GM21786 (cell line): ENCODE data around the gene JARID2.

Experiments used
- ATAC-seq: cut with Tn5 transposase; IDR thresholded peaks from one replicate; pipeline ENCODE4 v1.9.1; 2021; ENCODE audit not compliant: unreplicated experiment

The JARID2 gene

DNA sequence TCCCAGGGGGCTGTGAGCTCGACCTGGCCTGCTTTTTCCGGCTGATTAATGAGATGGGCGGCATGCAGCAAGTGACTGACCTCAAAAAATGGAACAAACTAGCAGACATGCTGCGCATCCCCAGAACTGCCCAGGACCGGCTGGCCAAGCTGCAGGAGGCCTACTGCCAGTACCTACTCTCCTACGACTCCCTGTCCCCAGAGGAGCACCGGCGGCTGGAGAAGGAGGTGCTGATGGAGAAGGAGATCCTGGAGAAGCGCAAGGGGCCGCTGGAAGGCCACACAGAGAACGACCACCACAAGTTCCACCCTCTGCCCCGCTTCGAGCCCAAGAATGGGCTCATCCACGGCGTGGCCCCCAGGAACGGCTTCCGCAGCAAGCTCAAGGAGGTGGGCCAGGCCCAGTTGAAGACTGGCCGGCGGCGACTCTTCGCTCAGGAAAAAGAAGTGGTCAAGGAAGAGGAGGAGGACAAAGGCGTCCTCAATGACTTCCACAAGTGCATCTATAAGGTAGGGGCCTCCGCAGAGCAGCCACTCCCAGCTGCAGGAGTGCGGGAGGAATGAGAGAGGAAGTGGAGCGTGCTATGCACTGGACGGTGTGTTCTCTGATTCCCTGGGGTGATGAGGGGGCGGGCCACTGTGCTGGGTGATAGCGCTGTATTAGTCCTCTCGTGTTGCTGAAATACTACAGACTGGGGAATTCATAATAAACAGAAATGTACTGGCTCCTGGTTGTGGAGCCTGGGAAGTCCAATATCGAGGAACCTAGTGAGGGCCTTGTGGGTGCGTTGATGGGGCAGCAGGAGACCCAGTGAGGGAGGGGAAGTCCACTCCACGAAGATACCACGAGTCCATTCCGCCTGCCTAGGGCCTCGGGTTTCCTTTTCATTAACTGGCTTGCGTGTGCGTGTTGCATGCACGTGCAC, 255.3 kb downstream of the JARID2 start:
- no peak for ATAC-seq

DNA sequence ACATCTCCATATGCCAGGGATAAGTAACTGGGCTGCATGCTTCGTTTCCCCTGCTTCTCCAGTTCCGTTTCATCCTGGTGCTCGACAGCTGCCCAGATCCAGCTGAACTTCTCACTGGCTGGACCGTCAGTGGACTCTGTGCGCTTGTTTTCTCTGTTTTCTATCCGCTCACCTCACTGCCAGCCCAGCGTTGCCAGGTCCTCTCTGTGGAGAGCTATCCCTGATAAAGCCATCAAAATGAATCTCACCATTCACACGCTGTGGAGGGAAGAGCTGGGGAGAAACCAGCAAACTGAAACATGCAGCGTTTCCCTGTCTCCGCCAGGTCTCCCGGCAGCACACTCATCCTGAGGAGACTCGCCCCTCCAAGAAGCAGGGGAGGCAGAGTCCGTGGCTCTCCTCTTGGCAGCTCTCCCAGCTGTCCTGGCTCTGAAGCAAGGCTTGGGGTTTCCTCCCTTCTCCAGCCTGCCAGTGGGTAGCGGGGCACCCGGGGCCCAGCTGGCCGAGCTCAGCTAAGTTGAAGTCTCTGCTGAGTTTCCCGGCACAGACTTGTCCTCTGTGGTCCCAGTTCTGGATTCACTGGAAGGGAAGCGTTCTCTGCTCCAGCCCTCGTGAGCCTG, 256.1 kb downstream of the JARID2 start:
- no peak for ATAC-seq

DNA sequence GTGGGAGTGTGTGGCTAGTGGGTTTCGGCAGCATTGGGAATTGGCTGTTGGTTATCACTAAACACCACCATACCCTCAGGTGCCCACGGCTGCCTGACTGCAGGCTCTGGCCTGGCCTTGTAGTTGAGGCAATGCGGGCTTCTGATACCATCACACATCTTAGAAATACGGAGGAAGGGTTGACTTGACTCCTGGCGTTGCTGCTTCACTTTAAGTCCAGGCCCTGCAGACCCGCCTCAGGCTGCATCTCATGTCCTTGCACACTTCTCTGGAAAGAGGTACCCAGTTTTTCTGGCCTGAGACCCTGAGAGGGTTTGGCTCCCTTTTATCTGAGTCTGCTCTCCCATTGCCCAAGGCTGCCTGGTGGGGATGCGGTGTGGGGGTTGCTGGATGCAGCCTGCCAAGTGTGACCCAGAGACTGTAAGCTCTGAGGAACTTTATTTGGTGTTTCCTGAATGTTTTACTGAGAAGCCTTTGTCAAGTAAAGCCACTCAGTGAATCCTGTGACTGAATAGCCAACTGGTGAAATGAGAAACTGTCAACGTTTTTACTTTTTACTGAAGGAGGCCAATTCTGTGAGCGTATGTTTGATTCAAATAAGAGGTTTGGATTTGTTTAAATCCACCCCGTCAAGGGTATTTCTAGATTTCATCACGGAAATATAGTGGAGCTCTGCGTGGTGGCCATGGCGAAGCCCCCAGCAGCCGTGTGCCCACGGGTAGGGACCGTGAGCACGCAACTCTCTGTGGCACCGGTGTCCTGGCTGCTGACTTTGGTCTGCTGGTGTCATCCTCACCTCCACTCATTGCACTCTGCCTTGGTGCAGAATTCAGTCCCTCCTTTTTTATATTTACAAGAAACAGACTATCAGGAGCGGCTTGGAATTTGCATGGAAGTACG, 256.8 kb downstream of the JARID2 start:
- no peak for ATAC-seq

DNA sequence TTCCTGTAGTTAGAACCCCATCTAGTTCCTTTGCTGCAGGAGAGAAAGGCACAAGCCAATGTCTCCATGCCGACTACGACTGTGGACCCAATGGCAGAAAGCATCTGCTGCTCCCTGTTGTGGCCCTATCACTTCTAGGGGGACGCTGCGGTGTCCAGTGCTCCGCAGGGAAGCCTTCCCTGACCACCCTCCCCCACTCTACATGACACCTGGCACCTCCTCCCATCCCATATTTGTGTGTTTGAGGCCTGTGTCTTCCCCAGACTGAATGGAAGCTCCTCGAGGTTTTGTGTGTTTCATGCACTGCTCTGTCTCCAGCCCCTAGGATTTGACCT, 257.4 kb downstream of the JARID2 start:
- no peak for ATAC-seq

DNA sequence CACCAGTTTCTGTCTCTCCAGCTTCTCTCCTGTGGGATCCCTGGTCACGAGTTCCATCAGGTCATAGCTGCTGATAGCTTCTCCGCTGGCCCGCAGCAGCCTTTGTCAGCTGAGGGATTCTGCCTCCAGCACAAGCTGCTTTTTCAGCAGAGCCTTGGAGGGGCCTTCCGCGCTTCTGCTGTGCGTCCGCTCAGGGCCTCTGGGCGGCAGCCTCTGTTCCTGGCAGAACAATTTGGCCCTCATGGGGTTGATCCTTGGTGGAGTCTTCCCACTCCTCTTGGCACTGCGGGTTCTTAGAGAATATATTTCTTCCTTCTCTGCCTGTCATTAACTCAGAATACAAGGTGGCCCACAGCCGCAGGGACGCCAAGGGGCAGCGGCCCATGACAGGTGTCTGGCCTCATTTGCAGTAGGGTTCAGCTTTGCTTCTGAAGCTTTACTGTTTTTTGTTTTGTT, 258.2 kb downstream of the JARID2 start:
- ATAC-seq = no peak

DNA sequence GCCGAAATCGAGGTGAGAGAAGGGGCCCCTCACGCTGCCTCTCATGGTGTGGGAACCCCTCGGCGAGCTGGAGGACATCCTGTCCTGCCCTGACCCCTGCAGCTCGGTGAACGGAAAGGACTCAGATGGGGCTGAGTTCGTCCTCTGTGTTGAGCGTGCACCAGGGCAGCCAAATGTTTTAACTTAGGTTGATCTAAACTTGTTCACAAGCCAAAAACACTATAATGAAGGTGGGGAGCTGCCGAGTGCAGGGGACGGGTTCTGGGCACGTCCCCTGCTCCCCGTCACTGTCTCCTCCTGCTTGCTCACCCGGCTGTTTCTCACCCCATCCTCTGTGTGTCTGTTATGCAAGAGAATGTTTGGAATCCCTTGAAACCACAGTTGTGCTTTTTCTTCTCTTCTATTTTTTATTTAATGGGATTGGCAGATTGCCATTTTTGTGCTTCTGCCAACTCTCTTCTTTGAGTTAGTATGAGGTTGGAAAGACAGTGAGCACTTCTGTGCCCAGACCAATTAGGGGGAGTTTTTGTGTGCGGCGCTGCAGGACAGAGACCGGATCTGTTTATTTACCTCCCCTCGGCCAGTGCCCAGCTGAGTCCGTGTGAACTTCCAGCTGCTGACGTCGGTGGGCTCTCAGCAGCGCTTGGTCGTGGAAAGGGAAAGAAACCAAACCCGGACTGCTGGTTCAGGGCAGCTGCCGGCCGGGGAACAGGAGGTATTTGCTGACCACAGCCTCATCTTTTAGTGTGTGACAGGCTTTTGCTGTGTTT, 258.9 kb downstream of the JARID2 start:
- no peak for ATAC-seq

DNA sequence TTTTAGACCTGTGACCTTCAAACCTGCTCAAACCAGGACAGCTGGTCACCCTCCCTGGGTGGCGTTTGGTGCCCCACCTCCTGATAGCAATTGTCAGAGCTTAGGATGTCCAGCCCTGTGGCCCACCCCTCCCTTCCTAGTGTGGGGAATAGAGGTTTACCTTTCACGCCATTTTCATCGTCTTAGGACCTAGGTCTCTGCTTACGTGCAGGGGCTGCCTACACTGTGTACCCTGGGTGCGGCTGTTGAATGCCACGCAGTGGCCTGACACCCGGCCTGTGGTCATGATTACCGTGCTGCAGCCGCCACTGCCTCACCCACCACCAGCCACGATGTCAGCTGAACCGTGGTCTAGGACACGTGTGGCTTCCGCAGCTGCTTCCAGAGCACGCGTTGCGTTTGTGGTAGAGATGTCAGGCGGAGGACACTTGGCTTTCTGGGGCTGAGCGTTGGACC, 259.6 kb downstream of the JARID2 start:
- ATAC-seq = no peak

DNA sequence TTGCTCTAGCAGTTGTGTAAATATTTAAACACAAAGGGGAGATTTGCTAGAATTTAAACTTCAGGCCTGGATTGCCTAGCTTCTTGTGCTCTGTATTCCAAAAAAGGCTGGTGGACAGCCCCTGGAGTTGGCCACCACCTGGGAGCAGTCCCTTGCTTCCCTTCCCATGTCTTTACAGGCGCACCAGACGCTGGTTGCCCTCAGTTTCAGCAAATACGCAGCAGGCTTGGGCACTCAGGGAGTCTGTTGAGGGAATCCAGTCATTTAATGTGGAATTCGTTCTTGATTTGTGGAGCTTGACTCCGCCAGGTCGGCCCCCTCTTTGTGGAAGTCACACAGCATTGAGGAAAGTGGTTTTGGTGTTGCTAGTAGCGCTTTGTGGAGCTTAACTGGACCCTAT, 260.2 kb downstream of the JARID2 start:
- ATAC-seq = no peak

DNA sequence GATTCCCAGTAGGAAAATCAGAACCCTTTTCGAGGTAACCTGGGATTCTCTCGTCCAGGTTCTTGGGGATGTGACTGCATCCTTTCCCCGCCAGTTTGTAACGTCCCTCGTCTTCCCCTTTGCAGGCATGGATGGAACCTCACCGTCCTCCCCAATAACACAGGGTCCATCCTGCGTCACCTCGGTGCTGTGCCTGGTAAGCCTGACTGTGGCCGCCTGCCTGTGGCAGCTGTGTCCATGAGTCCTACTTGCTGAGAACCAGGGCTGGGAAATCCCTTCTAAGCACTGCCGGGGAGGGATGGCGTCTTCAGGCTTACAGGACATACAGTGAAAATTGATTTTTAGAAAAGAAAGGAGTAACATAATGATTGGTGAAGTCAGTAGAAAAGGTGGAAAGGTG, 261.4 kb downstream of the JARID2 start:
- ATAC-seq = no peak

DNA sequence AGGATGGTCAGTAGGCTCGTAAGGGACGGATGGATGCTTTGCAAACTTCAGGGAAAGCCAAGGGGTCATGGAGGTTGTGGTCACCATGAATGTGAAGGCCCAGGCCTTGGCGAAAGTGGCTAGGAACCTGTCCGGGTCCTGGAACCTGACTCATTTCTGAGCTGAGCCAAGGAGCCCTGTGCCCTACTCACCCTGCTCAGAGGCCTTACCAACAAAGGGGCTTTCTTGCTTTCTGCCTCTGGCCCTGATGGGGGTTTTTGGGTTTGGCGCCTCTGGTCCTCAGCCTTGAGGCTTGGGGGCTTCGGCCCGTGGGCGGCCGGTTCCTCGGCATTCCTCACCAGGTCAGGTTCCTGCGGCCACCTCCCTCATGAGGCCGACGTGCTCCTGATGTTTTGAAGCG, 261.9 kb downstream of the JARID2 start:
- no peak for ATAC-seq

DNA sequence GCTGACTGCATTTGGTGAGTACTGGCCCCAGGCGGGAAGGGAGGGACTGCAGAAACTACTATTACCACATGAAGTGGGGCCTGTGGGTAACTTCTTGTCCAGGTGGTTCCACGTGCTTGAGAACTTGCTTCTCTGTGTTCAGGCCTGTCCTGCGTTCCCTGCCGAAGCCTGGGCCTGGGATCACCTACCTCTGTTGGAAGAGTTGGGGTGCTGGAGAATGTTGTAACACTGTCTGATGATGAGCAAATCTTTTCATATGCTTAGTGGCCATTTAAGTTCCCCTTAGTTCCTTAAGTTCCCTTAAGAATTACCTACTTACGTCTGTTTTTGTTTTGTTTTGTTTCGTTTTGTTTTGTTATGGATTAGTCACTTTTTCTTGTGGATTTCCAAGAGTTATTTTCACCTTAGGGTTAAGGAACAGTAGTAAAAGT, 262.6 kb downstream of the JARID2 start:
- no peak for ATAC-seq

DNA sequence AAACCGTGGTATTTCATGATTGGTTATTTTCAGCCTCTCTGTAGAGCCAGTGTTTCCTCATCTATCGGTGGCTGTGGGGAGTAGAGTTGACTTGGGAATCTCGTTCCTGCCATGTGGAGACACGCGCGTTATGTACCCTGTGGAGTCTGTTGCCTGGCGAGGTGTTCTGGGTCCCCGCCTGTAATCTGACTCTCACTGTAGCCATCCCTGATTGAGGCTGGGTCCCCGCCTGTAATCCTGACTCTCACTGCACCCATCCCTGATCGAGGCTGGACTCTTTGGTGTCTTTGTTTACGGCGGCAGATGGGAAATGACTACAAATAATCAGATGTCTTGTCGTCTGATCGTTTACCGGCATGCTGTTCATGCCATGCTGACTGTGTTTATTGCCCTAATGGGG, 263.1 kb downstream of the JARID2 start:
- no peak for ATAC-seq

DNA sequence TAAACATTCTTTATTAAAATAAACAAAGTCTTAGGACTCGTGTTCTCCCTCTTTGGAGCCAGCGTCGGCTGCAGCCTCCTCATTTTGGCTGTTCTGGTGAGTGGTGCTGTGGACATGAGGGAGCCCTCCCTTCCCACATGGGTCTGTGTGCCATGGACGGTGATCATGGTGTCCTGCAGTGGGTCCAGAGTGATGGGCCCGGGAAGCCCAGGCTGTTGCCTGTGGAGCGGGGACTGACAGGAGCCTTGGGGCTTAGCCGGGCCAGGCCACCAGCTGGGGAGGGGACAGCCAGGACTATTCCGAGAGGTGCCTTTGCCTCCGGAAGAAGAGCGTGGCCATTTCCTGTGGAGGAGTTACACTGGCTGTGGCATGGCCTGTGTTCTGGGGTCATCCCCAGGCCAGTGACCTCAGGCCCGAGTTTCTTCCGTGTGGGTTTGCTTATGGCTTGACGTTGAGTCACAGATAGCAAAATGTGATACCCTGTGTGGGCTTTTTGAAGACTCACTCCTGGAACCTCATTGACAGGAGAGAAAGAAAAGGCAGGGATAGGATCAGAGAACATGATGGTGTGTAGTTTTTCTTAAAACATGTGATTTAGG, 263.6 kb downstream of the JARID2 start:
- no peak for ATAC-seq

DNA sequence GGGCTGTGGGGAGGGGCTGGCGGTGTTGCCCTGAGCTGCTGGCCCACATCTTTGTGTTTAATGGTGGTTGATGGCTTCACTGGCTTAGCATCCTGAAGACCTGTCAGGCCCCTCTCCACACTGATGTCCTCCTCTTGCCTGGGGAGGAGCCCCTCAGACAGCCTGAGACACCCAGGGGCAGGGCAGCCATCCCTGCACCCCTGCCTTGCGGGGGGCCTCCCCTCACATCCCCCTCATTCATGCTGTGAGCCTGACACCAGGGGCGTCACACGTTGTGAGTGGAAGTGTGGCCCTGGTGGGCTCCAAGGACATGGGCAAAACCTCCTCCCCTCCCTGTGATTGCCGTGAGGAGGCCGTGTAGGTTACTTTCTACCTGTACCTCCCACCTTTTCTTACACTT, 264.3 kb downstream of the JARID2 start:
- ATAC-seq = no peak

DNA sequence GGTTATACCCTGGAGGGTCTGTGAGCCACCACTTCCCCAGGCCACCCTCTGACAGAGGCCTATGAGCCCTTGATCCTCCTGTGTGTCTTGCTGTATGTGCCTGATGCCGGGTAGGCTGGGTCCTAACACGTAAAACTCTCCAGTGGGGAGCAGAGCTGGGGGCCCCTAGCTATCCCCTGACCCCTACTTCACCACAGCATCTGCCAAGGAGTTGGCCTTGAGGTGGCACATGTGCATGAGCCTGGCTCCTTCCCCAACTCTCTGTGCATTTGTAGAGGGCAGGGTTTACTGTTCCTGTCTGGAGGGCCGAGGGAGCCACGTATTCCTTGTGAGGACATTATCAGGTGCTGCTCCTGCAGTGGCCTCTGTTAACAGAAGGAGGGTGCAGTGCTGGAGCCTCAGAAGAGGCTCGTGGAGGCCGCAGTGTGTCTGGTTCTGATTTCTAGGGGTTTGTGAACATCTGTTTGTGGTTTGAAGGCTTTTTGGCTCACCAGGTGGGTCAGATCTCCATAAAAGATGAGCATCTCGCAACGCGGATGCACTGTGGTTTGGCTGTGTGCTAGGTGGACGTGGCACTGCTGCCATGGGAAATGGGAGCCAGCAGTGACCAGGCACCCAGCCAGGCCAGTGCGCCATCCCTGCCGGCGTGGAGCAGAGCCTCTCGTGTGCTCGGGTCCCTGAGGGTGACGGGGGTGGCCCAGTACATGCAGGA, 264.8 kb downstream of the JARID2 start:
- no peak for ATAC-seq

DNA sequence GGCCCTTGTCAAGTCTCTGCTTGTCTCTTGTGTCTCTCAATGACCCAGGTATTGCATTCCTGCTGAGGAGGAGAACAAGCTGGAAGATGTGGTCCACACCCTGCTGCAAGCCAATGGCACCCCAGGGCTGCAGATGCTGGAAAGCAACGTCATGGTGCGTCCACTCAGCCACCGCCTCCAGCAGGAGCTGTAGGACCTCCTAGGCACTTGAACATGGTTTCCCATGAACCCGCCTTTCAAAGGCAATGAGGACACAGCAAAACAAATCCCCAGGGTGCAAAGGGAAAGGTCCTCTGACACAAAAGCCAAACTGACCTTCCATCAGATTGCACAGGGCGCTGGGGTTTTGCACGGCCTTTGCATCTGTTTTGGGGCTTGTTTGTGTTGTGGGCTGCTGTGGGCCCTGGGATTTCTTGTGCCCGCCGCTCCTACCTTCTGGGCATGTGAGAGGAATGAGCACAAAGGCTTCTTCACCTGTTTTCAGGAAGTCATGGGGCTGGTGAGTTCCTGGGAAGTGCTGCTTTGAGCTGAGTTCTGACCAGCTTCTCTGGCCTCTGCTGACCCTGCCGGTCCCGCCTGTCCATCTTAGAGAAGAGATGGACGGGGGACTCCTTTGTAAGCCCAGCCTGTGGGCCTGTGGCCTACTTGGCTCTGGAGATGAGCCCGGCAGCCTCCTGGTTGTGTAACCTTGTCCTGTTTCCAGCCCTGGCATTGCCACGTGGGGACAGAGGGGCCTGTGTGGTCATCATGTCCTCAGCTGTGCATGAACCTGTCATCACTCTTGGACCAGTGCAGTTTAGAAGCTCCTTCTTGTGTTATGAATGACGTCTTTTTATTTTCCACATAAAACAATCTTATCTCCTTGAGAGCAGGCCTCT, 265.6 kb downstream of the JARID2 start:
- no peak for ATAC-seq

DNA sequence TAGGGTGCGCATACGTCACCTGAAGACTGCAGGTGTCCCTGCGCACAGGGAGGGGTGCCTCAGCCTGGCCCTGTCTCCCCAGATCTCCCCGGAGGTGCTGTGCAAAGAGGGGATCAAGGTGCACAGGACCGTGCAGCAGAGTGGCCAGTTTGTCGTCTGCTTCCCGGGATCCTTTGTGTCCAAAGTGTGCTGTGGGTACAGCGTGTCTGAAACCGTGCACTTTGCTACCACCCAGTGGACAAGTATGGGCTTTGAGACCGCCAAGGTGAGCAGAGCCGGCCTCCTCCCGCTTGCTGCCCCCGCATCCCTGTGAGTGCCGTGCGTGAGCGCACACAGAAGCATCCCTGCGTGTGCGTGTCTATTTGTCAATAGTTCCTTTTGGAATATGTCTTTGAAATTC, 266.3 kb downstream of the JARID2 start:
- ATAC-seq = no peak

DNA sequence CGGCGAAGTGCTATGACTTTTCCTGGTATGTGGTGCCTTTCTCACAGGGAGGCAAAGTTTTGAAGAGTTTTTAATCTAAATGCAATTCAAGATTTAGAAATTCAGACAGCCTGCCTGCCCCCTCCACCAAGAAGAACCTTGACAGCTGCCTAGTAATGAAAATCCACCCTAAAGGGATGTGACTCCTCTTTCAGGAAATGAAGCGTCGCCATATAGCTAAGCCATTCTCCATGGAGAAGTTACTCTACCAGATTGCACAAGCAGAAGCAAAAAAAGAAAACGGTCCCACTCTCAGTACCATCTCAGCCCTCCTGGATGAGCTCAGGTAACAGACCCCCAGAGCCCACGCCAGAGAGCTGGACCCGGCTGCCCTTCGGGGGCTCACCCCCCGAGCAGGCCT, 266.9 kb downstream of the JARID2 start:
- ATAC-seq = no peak
